WTC11 (cell line): ENCODE measurements around the gene POGLUT2. TPM values are rescaled to one million over a fixed set of nuclear protein-coding genes. Genes with fewer than 3 reads are reported as not detected.

ENCODE experiments used
- ATAC-seq: fragments of 200-7000 bp; cut with Tn5 transposase; 2 replicates; pipeline ENCODE4 v1.10.0; 2021; ENCODE audit warnings: mild to moderate bottlenecking, moderate library complexity
- CTCF ChIA-PET: fragments of 300-600 bp; sonication (Branson Sonifier 250); formaldehyde crosslinking; loops from one replicate; lab custom pipeline; 2021; ENCODE audit warnings: antibody characterized with exemption; lab: Charles Lee
- POLR2A ChIA-PET: fragments of 350-600 bp; sonication (Branson Sonifier 250); formaldehyde crosslinking; loops from one replicate; lab custom pipeline; 2021; ENCODE audit warnings: antibody characterized with exemption; lab: Charles Lee
- DNase-seq: peaks from one replicate; pipeline ENCODE4 v3.0.0; 2021; ENCODE audit warnings: low spot score
- H3K27ac Mint-ChIP-seq: 2 replicates; pipeline ENCODE4 v1.8.0; 2021; ENCODE audit warnings: mixed read lengths
- H3K27me3 Mint-ChIP-seq: 2 replicates; pipeline ENCODE4 v1.8.0; 2021; ENCODE audit warnings: low read depth, mild to moderate bottlenecking, moderate library complexity, mixed read lengths
- H3K36me3 Mint-ChIP-seq: 2 replicates; pipeline ENCODE4 v1.8.0; 2021; ENCODE audit warnings: mixed read lengths
- H3K4me1 Mint-ChIP-seq: 2 replicates; pipeline ENCODE4 v1.8.0; 2022; ENCODE audit warnings: mixed read lengths
- H3K4me3 Mint-ChIP-seq: 2 replicates; pipeline ENCODE4 v1.8.0; 2021; ENCODE audit warnings: mild to moderate bottlenecking, moderate library complexity, mixed read lengths
- H3K9me3 Mint-ChIP-seq: 2 replicates; pipeline ENCODE4 v1.8.0; 2021; ENCODE audit warnings: mixed read lengths
- ATF1 ChIP-seq: sonication (generic); formaldehyde crosslinking; IDR thresholded peaks from 2 replicates; pipeline ENCODE4 v1.8.1; 2023; ENCODE audit warnings: mild to moderate bottlenecking, moderate library complexity, missing genetic modification reagents
- CREB1 ChIP-seq: sonication (generic); formaldehyde crosslinking; IDR thresholded peaks from 2 replicates; pipeline ENCODE4 v1.8.0; 2023; ENCODE audit warnings: mild to moderate bottlenecking, missing genetic modification reagents
- CREM ChIP-seq: sonication (generic); formaldehyde crosslinking; IDR thresholded peaks from 2 replicates; pipeline ENCODE4 v1.8.1; 2022; ENCODE audit warnings: mild to moderate bottlenecking, missing genetic modification reagents, moderate library complexity
- HMGA2 ChIP-seq: fragments of 250-450 bp; sonication (Bioruptor Pico); IDR thresholded peaks from 2 replicates; pipeline ENCODE4 v1.4.0; 2021; ENCODE audit warnings: mild to moderate bottlenecking, moderate library complexity
- JAZF1 ChIP-seq: fragments of 250-450 bp; sonication (Bioruptor Pico); IDR thresholded peaks from 2 replicates; pipeline ENCODE4 v1.9.0; 2021; ENCODE audit warnings: moderate library complexity, mild to moderate bottlenecking, inconsistent platforms
- MXD4 ChIP-seq: fragments of 250-450 bp; sonication (Bioruptor Pico); IDR thresholded peaks from 2 replicates; pipeline ENCODE4 v1.8.0; 2021; ENCODE audit warnings: mild to moderate bottlenecking, moderate library complexity, borderline replicate concordance
- MYBL2 ChIP-seq: sonication (generic); formaldehyde crosslinking; IDR thresholded peaks from 2 replicates; pipeline ENCODE4 v1.8.1; 2023; ENCODE audit warnings: mild to moderate bottlenecking, moderate library complexity, missing genetic modification reagents
- NFE2L1 ChIP-seq: sonication (generic); formaldehyde crosslinking; IDR thresholded peaks from 2 replicates; pipeline ENCODE4 v1.8.1; 2023; ENCODE audit warnings: missing genetic modification reagents
- NR3C1 ChIP-seq: sonication (generic); formaldehyde crosslinking; conservative IDR thresholded peaks from 2 replicates; pipeline ENCODE4 v1.8.1; 2023; ENCODE audit warnings: low read depth, mild to moderate bottlenecking, missing genetic modification reagents
- RORB ChIP-seq: fragments of 250-450 bp; sonication (Bioruptor Pico); IDR thresholded peaks from 2 replicates; pipeline ENCODE4 v1.9.0; 2021; ENCODE audit warnings: mild to moderate bottlenecking
- SMAD3 ChIP-seq: sonication (generic); formaldehyde crosslinking; IDR thresholded peaks from 2 replicates; pipeline ENCODE4 v1.8.0; 2022; ENCODE audit warnings: missing genetic modification reagents, mild to moderate bottlenecking, borderline replicate concordance
- SP1 ChIP-seq: sonication (generic); formaldehyde crosslinking; conservative IDR thresholded peaks from 2 replicates; pipeline ENCODE4 v1.8.1; 2022; ENCODE audit warnings: missing genetic modification reagents
- TCF7 ChIP-seq: sonication (generic); formaldehyde crosslinking; IDR thresholded peaks from 2 replicates; pipeline ENCODE4 v1.8.0; 2022; ENCODE audit warnings: mild to moderate bottlenecking, low read depth, missing genetic modification reagents, moderate library complexity
- ZNF121 ChIP-seq: sonication (generic); formaldehyde crosslinking; IDR thresholded peaks from 2 replicates; pipeline ENCODE4 v1.8.0; 2023; ENCODE audit warnings: missing genetic modification reagents
- ZNF263 ChIP-seq: sonication (generic); formaldehyde crosslinking; IDR thresholded peaks from 2 replicates; pipeline ENCODE4 v1.8.1; 2022; ENCODE audit warnings: low read depth, mild to moderate bottlenecking, moderate library complexity, missing genetic modification reagents
- total RNA-seq: library from RNA; stranded (reverse); gene quantifications from 3 replicates; pipeline ENCODE4 v1.2.3, GENCODE V29; 2021
- TF ChIP-seq, protein P1 (sequence below): sonication (generic); formaldehyde crosslinking; IDR thresholded peaks from 2 replicates; pipeline ENCODE4 v1.8.0; 2022; ENCODE audit warnings: mild to moderate bottlenecking, missing genetic modification reagents
- TF ChIP-seq, protein P2 (sequence below): fragments of 250-450 bp; sonication (Bioruptor Pico); IDR thresholded peaks from 2 replicates; pipeline ENCODE4 v1.9.0; 2021; ENCODE audit warnings: moderate library complexity, mild to moderate bottlenecking, inconsistent platforms, borderline replicate concordance
- TF ChIP-seq, protein P3 (sequence below): sonication (generic); formaldehyde crosslinking; IDR thresholded peaks from 2 replicates; pipeline ENCODE4 v1.8.1; 2022; ENCODE audit warnings: mild to moderate bottlenecking, missing genetic modification reagents, moderate library complexity, borderline replicate concordance
- TF ChIP-seq, protein P4 (sequence below): fragments of 250-450 bp; sonication (Bioruptor Pico); IDR thresholded peaks from 2 replicates; pipeline ENCODE4 v1.9.0; 2021; ENCODE audit warnings: mild to moderate bottlenecking
- TF ChIP-seq, protein P5 (sequence below): sonication (generic); formaldehyde crosslinking; conservative IDR thresholded peaks from 2 replicates; pipeline ENCODE4 v1.8.1; 2022; ENCODE audit warnings: mild to moderate bottlenecking, missing genetic modification reagents
- TF ChIP-seq, protein P6 (sequence below): sonication (generic); formaldehyde crosslinking; IDR thresholded peaks from 2 replicates; pipeline ENCODE4 v1.8.0; 2023; ENCODE audit warnings: missing genetic modification reagents, mild to moderate bottlenecking, borderline replicate concordance
- TF ChIP-seq, protein P7 (sequence below): fragments of 250-450 bp; sonication (Bioruptor Pico); IDR thresholded peaks from 2 replicates; pipeline ENCODE4 v2.1.2; 2022; ENCODE audit warnings: mild to moderate bottlenecking, moderate library complexity

POGLUT2 gene
- total RNA-seq, 1 experiment from 2014 or later = 17.2 TPM

DNA sequence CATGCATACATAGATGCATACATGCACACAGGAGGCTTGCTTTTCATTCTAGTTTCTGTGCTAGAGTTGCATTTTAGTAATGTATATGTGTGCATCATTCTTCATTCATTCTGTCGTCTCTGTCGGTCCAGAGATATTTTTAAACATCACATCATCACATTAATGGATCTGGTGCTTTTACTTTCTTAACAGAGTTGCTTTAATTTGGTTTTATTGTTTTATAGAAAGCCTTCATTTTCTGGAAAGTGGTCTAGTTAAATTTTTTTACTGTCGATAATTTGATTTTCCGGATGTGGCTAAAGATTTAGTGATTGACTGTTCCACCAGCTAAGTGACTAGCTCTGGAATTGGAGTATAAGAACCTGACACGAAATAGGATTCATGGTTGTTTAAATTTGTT is 17.0 kb upstream of the POGLUT2 start:
- POLR2A ChIA-PET = no interaction called here
- no peaks in the 10 kb centered on the region for H3K27me3 Mint-ChIP-seq
- CTCF ChIA-PET = interaction anchor here (1.0 kb wide), 2 partner anchors 15 to 55 kb away, joined by 3 read pairs; no protein-coding TSS in a partner anchor
- no peak for ATAC-seq
- TF ChIP-seq ATF1 (CRISPR knock-in tag) = no peak
- TF ChIP-seq, protein P1, sequence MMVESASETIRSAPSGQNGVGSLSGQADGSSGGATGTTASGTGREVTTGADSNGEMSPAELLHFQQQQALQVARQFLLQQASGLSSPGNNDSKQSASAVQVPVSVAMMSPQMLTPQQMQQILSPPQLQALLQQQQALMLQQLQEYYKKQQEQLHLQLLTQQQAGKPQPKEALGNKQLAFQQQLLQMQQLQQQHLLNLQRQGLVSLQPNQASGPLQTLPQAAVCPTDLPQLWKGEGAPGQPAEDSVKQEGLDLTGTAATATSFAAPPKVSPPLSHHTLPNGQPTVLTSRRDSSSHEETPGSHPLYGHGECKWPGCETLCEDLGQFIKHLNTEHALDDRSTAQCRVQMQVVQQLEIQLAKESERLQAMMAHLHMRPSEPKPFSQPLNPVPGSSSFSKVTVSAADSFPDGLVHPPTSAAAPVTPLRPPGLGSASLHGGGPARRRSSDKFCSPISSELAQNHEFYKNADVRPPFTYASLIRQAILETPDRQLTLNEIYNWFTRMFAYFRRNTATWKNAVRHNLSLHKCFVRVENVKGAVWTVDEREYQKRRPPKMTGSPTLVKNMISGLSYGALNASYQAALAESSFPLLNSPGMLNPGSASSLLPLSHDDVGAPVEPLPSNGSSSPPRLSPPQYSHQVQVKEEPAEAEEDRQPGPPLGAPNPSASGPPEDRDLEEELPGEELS (CRISPR knock-in tag) = no peak
- TF ChIP-seq HMGA2 = no peak
- TF ChIP-seq NFE2L1 (CRISPR knock-in tag) = no peak
- no peak for TF ChIP-seq ZNF121
- no peak for TF ChIP-seq MXD4 (CRISPR knock-in tag)
- TF ChIP-seq, protein P2, sequence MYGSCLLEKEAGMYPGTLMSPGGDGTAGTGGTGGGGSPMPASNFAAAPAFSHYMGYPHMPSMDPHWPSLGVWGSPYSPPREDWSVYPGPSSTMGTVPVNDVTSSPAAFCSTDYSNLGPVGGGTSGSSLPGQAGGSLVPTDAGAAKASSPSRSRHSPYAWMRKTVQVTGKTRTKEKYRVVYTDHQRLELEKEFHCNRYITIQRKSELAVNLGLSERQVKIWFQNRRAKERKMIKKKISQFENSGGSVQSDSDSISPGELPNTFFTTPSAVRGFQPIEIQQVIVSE (CRISPR knock-in tag) = no peak
- TF ChIP-seq JAZF1 (CRISPR knock-in tag) = no peak
- H3K36me3 Mint-ChIP-seq = peaks cover 11% of the 10 kb centered on the region
- DNase-seq = no peak
- no peak overlapping the region for H3K27ac Mint-ChIP-seq
- peaks cover 3% of the 10 kb centered on the region; the same call in 1 of the 2 replicates for H3K4me1 Mint-ChIP-seq
- peaks cover 10% of the 10 kb centered on the region for H3K9me3 Mint-ChIP-seq
- no peak overlapping the region for H3K4me3 Mint-ChIP-seq

DNA sequence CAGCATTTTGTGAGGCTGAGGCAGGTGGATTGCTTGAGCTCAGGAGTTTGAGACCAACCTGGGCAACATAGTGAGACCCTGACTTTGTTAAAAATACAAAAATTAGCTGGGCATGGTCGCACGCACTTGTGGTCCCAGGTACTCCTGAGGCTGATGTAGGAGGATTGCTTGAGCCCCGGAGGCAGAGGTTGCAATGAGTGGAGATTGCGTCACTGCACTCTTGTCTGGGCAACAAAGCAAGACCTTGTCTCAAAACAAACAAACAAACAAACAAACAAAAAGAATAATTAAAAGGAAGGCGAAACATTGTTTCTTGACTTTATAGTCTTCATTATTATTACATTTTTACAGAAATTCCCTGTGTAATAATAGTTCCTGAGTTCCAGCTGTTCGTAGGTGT is 16.0 kb upstream of the POGLUT2 start:
- Mint-ChIP-seq H3K36me3 (peaks cover 15% of the 10 kb centered on the region), H3K27ac (no peak overlapping the region), H3K4me1 (peaks cover 3% of the 10 kb centered on the region; the same call in 1 of the 2 replicates), H3K4me3 (no peak overlapping the region), H3K27me3 (no peaks in the 10 kb centered on the region), H3K9me3 (peaks cover 13% of the 10 kb centered on the region)
- DNase-seq (no peak), ATAC-seq (no peak)
- ChIA-PET POLR2A (no interaction called here), CTCF (interaction anchor here (1.0 kb wide), 2 partner anchors 14 to 56 kb away, joined by 3 read pairs; no protein-coding TSS in a partner anchor)
- no peak for TF ChIP-seq SP1 (CRISPR knock-in tag)
- TF ChIP-seq SMAD3 (CRISPR knock-in tag) = no peak
- no peak for TF ChIP-seq JAZF1 (CRISPR knock-in tag)
- no peak for TF ChIP-seq CREM (CRISPR knock-in tag)
- TF ChIP-seq NR3C1 (CRISPR knock-in tag) = no peak
- TF ChIP-seq, protein P3, sequence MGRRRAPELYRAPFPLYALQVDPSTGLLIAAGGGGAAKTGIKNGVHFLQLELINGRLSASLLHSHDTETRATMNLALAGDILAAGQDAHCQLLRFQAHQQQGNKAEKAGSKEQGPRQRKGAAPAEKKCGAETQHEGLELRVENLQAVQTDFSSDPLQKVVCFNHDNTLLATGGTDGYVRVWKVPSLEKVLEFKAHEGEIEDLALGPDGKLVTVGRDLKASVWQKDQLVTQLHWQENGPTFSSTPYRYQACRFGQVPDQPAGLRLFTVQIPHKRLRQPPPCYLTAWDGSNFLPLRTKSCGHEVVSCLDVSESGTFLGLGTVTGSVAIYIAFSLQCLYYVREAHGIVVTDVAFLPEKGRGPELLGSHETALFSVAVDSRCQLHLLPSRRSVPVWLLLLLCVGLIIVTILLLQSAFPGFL (CRISPR knock-in tag) = no peak
- no peak for TF ChIP-seq TCF7 (CRISPR knock-in tag)
- TF ChIP-seq NFE2L1 (CRISPR knock-in tag) = no peak
- TF ChIP-seq, protein P4, sequence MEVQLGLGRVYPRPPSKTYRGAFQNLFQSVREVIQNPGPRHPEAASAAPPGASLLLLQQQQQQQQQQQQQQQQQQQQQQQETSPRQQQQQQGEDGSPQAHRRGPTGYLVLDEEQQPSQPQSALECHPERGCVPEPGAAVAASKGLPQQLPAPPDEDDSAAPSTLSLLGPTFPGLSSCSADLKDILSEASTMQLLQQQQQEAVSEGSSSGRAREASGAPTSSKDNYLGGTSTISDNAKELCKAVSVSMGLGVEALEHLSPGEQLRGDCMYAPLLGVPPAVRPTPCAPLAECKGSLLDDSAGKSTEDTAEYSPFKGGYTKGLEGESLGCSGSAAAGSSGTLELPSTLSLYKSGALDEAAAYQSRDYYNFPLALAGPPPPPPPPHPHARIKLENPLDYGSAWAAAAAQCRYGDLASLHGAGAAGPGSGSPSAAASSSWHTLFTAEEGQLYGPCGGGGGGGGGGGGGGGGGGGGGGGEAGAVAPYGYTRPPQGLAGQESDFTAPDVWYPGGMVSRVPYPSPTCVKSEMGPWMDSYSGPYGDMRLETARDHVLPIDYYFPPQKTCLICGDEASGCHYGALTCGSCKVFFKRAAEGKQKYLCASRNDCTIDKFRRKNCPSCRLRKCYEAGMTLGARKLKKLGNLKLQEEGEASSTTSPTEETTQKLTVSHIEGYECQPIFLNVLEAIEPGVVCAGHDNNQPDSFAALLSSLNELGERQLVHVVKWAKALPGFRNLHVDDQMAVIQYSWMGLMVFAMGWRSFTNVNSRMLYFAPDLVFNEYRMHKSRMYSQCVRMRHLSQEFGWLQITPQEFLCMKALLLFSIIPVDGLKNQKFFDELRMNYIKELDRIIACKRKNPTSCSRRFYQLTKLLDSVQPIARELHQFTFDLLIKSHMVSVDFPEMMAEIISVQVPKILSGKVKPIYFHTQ = no peak
- no peak for TF ChIP-seq ZNF263 (CRISPR knock-in tag)
- TF ChIP-seq CREB1 (CRISPR knock-in tag) = no peak
- TF ChIP-seq, protein P5, sequence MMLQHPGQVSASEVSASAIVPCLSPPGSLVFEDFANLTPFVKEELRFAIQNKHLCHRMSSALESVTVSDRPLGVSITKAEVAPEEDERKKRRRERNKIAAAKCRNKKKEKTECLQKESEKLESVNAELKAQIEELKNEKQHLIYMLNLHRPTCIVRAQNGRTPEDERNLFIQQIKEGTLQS (CRISPR knock-in tag) = no peak
- no peak for TF ChIP-seq MYBL2 (CRISPR knock-in tag)
- TF ChIP-seq, protein P6, sequence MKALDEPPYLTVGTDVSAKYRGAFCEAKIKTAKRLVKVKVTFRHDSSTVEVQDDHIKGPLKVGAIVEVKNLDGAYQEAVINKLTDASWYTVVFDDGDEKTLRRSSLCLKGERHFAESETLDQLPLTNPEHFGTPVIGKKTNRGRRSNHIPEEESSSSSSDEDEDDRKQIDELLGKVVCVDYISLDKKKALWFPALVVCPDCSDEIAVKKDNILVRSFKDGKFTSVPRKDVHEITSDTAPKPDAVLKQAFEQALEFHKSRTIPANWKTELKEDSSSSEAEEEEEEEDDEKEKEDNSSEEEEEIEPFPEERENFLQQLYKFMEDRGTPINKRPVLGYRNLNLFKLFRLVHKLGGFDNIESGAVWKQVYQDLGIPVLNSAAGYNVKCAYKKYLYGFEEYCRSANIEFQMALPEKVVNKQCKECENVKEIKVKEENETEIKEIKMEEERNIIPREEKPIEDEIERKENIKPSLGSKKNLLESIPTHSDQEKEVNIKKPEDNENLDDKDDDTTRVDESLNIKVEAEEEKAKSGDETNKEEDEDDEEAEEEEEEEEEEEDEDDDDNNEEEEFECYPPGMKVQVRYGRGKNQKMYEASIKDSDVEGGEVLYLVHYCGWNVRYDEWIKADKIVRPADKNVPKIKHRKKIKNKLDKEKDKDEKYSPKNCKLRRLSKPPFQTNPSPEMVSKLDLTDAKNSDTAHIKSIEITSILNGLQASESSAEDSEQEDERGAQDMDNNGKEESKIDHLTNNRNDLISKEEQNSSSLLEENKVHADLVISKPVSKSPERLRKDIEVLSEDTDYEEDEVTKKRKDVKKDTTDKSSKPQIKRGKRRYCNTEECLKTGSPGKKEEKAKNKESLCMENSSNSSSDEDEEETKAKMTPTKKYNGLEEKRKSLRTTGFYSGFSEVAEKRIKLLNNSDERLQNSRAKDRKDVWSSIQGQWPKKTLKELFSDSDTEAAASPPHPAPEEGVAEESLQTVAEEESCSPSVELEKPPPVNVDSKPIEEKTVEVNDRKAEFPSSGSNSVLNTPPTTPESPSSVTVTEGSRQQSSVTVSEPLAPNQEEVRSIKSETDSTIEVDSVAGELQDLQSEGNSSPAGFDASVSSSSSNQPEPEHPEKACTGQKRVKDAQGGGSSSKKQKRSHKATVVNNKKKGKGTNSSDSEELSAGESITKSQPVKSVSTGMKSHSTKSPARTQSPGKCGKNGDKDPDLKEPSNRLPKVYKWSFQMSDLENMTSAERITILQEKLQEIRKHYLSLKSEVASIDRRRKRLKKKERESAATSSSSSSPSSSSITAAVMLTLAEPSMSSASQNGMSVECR (CRISPR knock-in tag) = no peak
- TF ChIP-seq RORB (CRISPR knock-in tag) = no peak
- TF ChIP-seq, protein P7, sequence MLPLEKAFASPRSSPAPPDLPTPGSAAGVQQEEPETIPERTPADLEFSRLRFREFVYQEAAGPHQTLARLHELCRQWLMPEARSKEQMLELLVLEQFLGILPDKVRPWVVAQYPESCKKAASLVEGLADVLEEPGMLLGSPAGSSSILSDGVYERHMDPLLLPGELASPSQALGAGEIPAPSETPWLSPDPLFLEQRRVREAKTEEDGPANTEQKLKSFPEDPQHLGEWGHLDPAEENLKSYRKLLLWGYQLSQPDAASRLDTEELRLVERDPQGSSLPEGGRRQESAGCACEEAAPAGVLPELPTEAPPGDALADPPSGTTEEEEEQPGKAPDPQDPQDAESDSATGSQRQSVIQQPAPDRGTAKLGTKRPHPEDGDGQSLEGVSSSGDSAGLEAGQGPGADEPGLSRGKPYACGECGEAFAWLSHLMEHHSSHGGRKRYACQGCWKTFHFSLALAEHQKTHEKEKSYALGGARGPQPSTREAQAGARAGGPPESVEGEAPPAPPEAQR (CRISPR knock-in tag) = no peak
